Measurements from ENCODE around the gene RNF220.

Gene RNF220

DNA sequence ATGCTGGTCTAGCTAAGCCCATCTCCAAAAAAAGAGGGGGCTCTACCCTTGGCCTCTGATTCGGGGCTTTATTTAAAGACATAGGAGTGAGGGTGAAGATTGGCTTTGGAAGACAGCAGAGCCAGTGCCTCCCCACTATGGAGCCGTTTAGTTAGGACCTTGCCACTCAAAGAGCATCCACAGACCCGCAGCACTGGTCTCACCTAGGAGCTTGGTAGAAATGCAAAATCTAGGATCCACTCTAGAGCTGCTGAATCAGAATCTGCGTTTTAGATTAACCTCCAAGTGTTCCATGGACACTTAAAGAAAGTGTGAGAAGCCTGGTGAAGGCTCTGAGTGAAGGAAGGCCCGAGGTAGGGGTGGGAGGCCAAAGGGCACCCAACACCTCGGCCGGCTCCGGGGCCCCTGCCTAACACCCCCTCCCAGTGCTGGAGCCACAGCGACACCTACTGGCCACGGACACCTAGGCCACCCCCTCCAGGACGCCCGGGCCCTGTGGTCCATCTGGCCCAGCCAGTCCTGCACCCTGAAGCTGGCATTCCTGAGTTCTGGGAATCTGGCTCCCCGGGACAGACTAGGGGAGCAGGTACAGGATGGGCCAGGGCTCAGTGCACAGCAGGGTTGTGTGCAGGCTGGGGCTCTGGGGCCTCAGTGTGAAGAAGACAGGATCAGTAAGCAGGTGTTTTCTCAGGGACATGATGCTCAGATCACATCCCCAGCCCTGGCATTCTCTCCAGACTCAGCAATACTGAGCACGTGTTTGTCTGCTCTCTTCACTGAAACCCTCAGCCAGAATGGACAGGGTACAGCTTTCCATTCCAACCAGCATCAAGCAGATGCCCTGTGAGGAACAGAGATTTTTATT is 190.0 kb downstream of the RNF220 start:
- Histone ChIP-seq H3K9ac (ENCODE audit: insufficient read length) (no peak overlapping the region), H3K27ac (no peak overlapping the region), H3K9me3 (ENCODE audit: low read depth, low read length) (no peaks in the 10 kb centered on the region), H3K36me3 (ENCODE audit: insufficient read depth, low read length) (no peaks in the 10 kb centered on the region), H3K4me3 (no peak overlapping the region)
- no peak for TF ChIP-seq EZH2 (IDR thresholded peaks at IDR 0.05)
- TF ChIP-seq POLR2AphosphoS5 (IDR thresholded peaks at IDR 0.05; ENCODE audit: borderline replicate concordance, low read depth, low read length) = no peak
- no peak for TF ChIP-seq FOXP2 (optimal IDR thresholded peaks at IDR 0.05; ENCODE audit: control extremely low read depth, extremely low read length, insufficient read depth)
- DNase-seq (ENCODE audit: low read depth, low spot score) = no peak

DNA sequence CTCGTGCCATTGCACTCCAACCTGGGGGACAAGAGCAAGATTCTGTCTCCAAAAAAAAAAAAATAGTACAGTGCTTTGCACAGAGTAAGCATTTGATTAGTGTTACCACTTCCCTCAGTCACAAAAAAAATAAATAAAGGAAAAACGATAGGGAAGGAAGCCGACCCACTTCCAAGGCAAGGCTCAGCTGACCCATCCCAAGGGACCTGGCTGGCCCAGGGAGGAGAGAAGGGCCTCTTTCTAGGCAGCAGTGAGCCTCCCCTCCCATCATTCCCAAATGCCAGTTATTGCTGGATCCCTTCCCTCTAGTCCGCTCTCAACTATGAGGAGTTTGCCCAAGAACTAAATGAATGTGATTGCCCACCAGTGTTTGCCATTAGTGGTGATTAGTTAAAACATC is 191.5 kb downstream of the RNF220 start:
- Histone ChIP-seq H3K27ac (no peak overlapping the region), H3K9me3 (ENCODE audit: low read depth, low read length) (no peaks in the 10 kb centered on the region), H3K4me3 (no peak overlapping the region), H3K36me3 (ENCODE audit: insufficient read depth, low read length) (no peaks in the 10 kb centered on the region), H3K9ac (ENCODE audit: insufficient read length) (no peak overlapping the region)
- no peak for DNase-seq (ENCODE audit: low read depth, low spot score)
- no peak for TF ChIP-seq FOXP2 (optimal IDR thresholded peaks at IDR 0.05; ENCODE audit: control extremely low read depth, extremely low read length, insufficient read depth)
- TF ChIP-seq POLR2AphosphoS5 (IDR thresholded peaks at IDR 0.05; ENCODE audit: borderline replicate concordance, low read depth, low read length) = no peak
- no peak for TF ChIP-seq EZH2 (IDR thresholded peaks at IDR 0.05)

DNA sequence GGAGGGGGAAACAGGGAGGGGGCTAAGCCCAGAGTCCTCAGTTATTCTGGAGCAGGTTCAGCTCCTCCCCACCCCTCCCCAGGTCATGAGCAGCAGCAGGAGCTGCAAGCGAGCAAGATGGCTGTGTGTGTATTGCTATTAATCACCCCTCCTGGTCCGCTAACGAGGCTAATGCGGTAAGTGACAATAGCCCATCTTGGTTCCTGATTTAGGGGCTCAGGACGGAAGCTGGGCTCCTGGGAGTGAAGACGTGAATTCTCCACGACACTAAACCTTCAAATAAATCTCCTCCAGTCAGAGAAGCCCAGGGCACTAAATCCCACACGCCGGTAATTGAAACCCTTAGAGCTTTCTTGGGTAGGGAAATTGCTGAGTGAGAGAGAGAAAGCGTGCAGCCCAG is 193.1 kb downstream of the RNF220 start:
- H3K9ac ChIP-seq (ENCODE audit: insufficient read length) = no peak overlapping the region
- no peaks in the 10 kb centered on the region for H3K36me3 ChIP-seq (ENCODE audit: insufficient read depth, low read length)
- H3K27ac ChIP-seq = no peak overlapping the region
- no peak overlapping the region for H3K4me3 ChIP-seq
- no peaks in the 10 kb centered on the region for H3K9me3 ChIP-seq (ENCODE audit: low read depth, low read length)
- DNase-seq (ENCODE audit: low read depth, low spot score) = no peak
- TF ChIP-seq FOXP2 (optimal IDR thresholded peaks at IDR 0.05; ENCODE audit: control extremely low read depth, extremely low read length, insufficient read depth) = no peak
- TF ChIP-seq POLR2AphosphoS5 (IDR thresholded peaks at IDR 0.05; ENCODE audit: borderline replicate concordance, low read depth, low read length) = no peak
- no peak for TF ChIP-seq EZH2 (IDR thresholded peaks at IDR 0.05)

DNA sequence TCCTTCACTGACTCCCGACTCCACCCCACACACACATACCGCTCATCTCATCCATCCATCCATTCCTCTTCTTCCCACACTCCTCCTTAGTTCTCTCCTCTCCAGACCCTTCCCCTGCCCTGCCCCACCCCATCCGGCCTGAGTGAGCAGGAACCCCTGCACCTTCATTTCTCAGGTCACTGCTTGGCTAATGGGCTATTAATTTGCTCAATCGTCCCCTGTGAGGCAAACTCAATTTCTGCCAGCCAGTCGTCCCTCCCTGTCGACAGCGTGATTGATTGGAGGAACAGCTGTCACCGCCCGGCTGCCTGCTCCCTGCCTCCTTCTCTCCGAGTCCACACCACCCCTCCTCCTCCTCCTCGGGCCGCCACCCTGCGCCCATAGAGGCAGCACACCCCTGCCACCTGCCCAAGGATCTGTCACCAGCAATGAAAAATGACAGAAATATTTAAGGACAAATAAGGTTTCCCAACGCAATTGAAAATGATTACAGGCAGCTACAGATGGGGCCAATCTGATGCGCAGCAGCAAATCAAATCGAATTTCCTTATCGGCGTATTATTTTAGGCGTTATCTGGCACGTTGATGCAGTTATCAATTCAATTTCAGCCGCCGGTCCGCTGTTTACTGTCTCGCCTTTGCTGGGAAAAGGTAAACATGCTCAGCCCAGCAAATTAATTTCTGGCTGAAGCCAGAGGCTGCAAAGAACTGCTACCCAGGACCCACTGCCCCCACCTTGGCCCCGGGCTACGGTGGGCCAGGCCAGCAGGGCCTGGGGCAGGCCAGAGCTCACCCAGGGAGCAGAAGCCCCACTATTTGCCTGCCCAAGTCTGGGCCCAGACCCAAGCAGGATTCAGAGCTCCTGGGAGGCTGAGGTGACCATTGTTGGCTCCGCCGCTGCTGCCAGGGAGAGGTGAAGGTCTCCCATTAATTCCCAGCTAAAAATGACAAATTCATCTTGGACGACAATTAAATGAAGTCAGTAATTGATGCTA is 197.9 kb downstream of the RNF220 start:
- DNase-seq (ENCODE audit: low read depth, low spot score) = no peak
- Histone ChIP-seq H3K9ac (ENCODE audit: insufficient read length) (no peak overlapping the region), H3K9me3 (ENCODE audit: low read depth, low read length) (no peaks in the 10 kb centered on the region), H3K27ac (no peak overlapping the region), H3K36me3 (ENCODE audit: insufficient read depth, low read length) (no peaks in the 10 kb centered on the region), H3K4me3 (no peak overlapping the region)
- peak; percentile 40 for TF ChIP-seq EZH2 (IDR thresholded peaks at IDR 0.05)
- TF ChIP-seq POLR2AphosphoS5 (IDR thresholded peaks at IDR 0.05; ENCODE audit: borderline replicate concordance, low read depth, low read length) = no peak
- no peak for TF ChIP-seq FOXP2 (optimal IDR thresholded peaks at IDR 0.05; ENCODE audit: control extremely low read depth, extremely low read length, insufficient read depth)

DNA sequence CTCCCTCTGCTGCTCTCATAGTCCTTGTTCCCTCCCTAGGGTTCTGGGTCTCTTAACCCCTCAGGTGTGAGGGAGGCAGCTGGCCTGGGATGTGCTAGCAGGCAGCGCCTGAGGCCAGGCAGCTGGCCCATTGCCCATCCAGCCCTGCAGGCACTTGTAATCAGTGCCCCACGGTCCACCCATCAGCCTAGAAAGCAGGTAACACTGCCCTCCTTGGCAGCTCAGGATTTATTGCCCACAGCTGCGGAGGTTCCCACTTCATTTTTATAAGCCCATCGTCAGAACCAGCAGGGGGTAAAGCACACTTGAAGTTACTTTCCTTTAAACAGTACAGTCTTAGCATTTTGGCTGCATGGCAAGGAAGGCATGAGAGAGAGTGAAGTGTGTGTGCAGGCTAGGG is 198.7 kb downstream of the RNF220 start:
- Histone ChIP-seq H3K4me3 (no peak overlapping the region), H3K9me3 (ENCODE audit: low read depth, low read length) (no peaks in the 10 kb centered on the region), H3K9ac (ENCODE audit: insufficient read length) (no peak overlapping the region), H3K27ac (no peak overlapping the region), H3K36me3 (ENCODE audit: insufficient read depth, low read length) (no peaks in the 10 kb centered on the region)
- DNase-seq (ENCODE audit: low read depth, low spot score) = no peak
- no peak for TF ChIP-seq FOXP2 (optimal IDR thresholded peaks at IDR 0.05; ENCODE audit: control extremely low read depth, extremely low read length, insufficient read depth)
- no peak for TF ChIP-seq EZH2 (IDR thresholded peaks at IDR 0.05)
- no peak for TF ChIP-seq POLR2AphosphoS5 (IDR thresholded peaks at IDR 0.05; ENCODE audit: borderline replicate concordance, low read depth, low read length)

DNA sequence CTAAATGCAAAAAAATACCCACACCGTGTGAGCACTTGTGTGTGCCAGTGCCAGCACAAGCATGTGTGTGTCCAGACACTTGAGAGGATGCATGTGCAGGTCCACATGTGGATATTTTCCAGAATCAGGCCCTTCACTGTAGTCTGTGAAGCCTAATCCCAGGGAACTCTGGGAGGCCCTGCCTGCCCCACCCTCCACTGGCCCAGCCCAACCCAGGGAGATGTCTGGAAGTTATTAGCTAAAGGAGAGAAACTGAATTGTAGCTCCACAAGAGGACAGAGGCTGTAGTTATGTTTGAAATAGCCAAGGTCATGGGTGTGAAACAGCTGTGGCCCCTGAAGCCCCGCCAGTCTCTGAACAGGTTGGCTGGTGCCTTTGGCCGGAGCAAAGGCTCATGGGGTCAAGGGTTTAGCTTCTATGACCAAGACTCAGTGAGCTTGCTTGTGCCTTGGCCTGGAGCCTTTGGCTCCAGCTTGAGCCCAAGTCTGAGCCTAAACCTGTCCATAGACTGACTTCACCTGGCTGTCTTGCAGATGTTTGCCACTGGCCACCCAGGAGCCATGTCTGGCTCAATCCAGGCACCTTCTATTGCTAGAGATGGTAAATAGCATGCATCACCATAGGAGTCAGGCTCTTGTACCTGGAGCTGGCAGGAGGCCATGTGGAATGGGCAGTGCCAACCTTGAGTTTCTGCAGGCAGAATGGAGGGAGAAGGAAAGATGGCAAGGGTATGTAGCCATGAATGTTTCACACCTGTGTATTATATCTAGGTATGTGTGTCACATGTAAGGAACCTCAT is 199.3 kb downstream of the RNF220 start:
- no peak overlapping the region for H3K27ac ChIP-seq
- H3K9ac ChIP-seq (ENCODE audit: insufficient read length) = no peak overlapping the region
- no peak for TF ChIP-seq POLR2AphosphoS5 (IDR thresholded peaks at IDR 0.05; ENCODE audit: borderline replicate concordance, low read depth, low read length)
- no peak for TF ChIP-seq EZH2 (IDR thresholded peaks at IDR 0.05)
- TF ChIP-seq FOXP2 (optimal IDR thresholded peaks at IDR 0.05; ENCODE audit: control extremely low read depth, extremely low read length, insufficient read depth) = no peak
- no peaks in the 10 kb centered on the region for H3K36me3 ChIP-seq (ENCODE audit: insufficient read depth, low read length)
- H3K4me3 ChIP-seq = no peak overlapping the region
- no peak for DNase-seq (ENCODE audit: low read depth, low spot score)
- H3K9me3 ChIP-seq (ENCODE audit: low read depth, low read length) = no peaks in the 10 kb centered on the region

DNA sequence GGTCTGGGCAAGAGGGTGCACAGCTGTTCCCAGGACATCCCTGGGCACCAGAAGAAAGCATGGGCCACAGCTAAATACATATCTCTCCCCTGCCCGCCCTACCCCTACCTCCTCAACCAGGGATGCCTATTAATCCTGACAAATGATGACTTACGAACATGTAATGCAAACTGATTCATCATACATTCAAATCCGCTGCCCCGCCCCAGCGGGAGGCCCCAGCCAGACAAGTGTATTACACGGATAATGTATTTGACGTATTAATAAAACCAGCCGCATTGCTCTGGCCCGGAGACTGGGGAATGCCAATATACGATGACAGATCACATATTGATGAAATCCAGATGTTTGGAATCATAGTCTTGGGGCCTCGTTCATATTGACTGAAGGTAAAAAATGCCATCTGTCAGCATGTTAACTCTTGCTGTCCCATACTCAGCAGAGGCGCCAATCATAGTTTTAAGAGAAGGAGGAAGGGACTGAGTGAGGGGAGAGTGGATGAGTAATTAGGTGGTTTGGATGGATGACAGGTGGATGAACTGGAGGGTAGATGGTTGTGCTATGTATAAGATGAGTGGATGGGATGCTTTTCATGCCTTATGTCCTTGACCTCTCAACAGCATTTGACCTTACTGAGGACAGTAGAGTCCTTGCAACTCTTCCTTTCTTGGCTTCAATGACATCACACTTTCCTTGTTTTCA is 201.0 kb downstream of the RNF220 start:
- no peaks in the 10 kb centered on the region for H3K9me3 ChIP-seq (ENCODE audit: low read depth, low read length)
- H3K9ac ChIP-seq (ENCODE audit: insufficient read length) = no peak overlapping the region
- TF ChIP-seq POLR2AphosphoS5 (IDR thresholded peaks at IDR 0.05; ENCODE audit: borderline replicate concordance, low read depth, low read length) (no peak), EZH2 (IDR thresholded peaks at IDR 0.05) (no peak), FOXP2 (optimal IDR thresholded peaks at IDR 0.05; ENCODE audit: control extremely low read depth, extremely low read length, insufficient read depth) (no peak)
- no peaks in the 10 kb centered on the region for H3K36me3 ChIP-seq (ENCODE audit: insufficient read depth, low read length)
- no peak for DNase-seq (ENCODE audit: low read depth, low spot score)
- no peak overlapping the region for H3K4me3 ChIP-seq
- H3K27ac ChIP-seq = no peak overlapping the region

Data from SK-N-MC (cell line).